Keratinocyte (primary cell): ENCODE data around the gene CHGA. TPM values are rescaled to one million over a fixed set of nuclear protein-coding genes. Genes with fewer than 3 reads are reported as not detected.

Source experiments
- DNase-seq: peaks from one replicate; pipeline ENCODE4 v3.0.0-alpha.2; 2011; ENCODE audit warnings: low read depth, missing footprints, low spot score
- FAIRE-seq: peaks from 2 replicates; lab custom pipeline; 2011; peaks lifted over from hg19 to GRCh38; lab: Jason Lieb, UNC
- H2AFZ ChIP-seq: 2 replicates; pipeline ENCODE4 v1.6.0; 2012; ENCODE audit warnings: low read length, control low read depth, inconsistent platforms; ENCODE audit not compliant: control insufficient read depth
- H3K27ac ChIP-seq: 2 replicates; pipeline ENCODE4 v1.5.1; 2011; ENCODE audit warnings: low read length; ENCODE audit not compliant: control insufficient read depth, insufficient read depth
- H3K27me3 ChIP-seq: 3 replicates; pipeline ENCODE4 v1.6.0; 2011; ENCODE audit warnings: low read length; ENCODE audit not compliant: control insufficient read depth, insufficient read depth; ENCODE audit errors: extremely low read depth
- H3K36me3 ChIP-seq, 2 experiments: 2 replicates in 1 of 2; 3 replicates in 1 of 2; pipeline ENCODE4 v1.5.1; 2011; ENCODE audit warnings: low read length in 2 of 2, mild to moderate bottlenecking in 1 of 2; ENCODE audit not compliant: control insufficient read depth in 2 of 2, insufficient read depth in 2 of 2; ENCODE audit errors: extremely low read depth in 1 of 2
- H3K4me1 ChIP-seq: 3 replicates; pipeline ENCODE4 v1.5.1; 2011; ENCODE audit warnings: low read length; ENCODE audit not compliant: control insufficient read depth, insufficient read depth; ENCODE audit errors: extremely low read depth
- H3K4me2 ChIP-seq: 3 replicates; pipeline ENCODE4 v1.6.0; 2011; ENCODE audit warnings: low read depth, low read length; ENCODE audit not compliant: control insufficient read depth, insufficient read depth; ENCODE audit errors: extremely low read depth
- H3K4me3 ChIP-seq, 3 experiments: fragments of 200-600 bp in 1 of 3; sonication (generic) in 1 of 3; 2 replicates in 2 of 3; 3 replicates in 1 of 3; pipeline ENCODE4 v1.5.1; 2011 to 2016; ENCODE audit warnings: low read length in 3 of 3, mild to moderate bottlenecking in 3 of 3, control low read depth in 2 of 3, inconsistent platforms in 1 of 3, low read depth in 1 of 3, mixed read lengths in 1 of 3, mixed run types in 1 of 3, moderate library complexity in 1 of 3; ENCODE audit not compliant: control insufficient read depth in 2 of 3, insufficient read depth in 2 of 3; ENCODE audit errors: extremely low read depth in 1 of 3
- H3K79me2 ChIP-seq: 2 replicates; pipeline ENCODE4 v1.6.0; 2012; ENCODE audit warnings: low read length; ENCODE audit not compliant: control insufficient read depth, insufficient read depth
- H3K9ac ChIP-seq: 3 replicates; pipeline ENCODE4 v1.6.0; 2011; ENCODE audit warnings: low read length; ENCODE audit not compliant: control insufficient read depth, insufficient read depth; ENCODE audit errors: extremely low read depth
- H3K9me1 ChIP-seq: 3 replicates; pipeline ENCODE4 v1.6.0; 2011; ENCODE audit warnings: low read length; ENCODE audit not compliant: control insufficient read depth, insufficient read depth; ENCODE audit errors: extremely low read depth
- H3K9me3 ChIP-seq: 2 replicates; pipeline ENCODE4 v1.5.1; 2012; ENCODE audit warnings: low read depth, low read length; ENCODE audit not compliant: control insufficient read depth
- H4K20me1 ChIP-seq: 3 replicates; pipeline ENCODE4 v1.6.0; 2011; ENCODE audit warnings: low read length; ENCODE audit not compliant: control insufficient read depth, insufficient read depth; ENCODE audit errors: extremely low read depth
- EZH2 ChIP-seq: IDR thresholded peaks from one replicate; pipeline ENCODE4 v1.6.1; 2012; ENCODE audit warnings: inconsistent platforms, mild to moderate bottlenecking, low read length, moderate library complexity
- dilution Hi-C: fragments of 300-500 bp; cut with MboI; formaldehyde crosslinking; loops from one replicate; pipeline ENCODE4 v1.7.0; 2020; ENCODE audit warnings: low sequenced_read_pairs; ENCODE audit not compliant: extremely low pct_ligation_motif_present
- polyA plus RNA-seq, 5 experiments: library from polyadenylated mRNA; depleted of rRNA in 3 of 5; stranded (reverse) in 3 of 5; stranded (forward) in 1 of 5; unstranded in 1 of 5; fragments of >200 nt; gene quantifications; 1 replicate in 1 of 5; 2 replicates in 3 of 5; 3 replicates in 1 of 5; pipeline versions ENCODE4 v1.2.1 to v1.2.3, GENCODE V29; 2011 to 2012; ENCODE audit warnings: missing spikeins in 2 of 5, low read depth in 1 of 5, low replicate concordance in 1 of 5
- TF ChIP-seq, protein P1 (sequence below), 3 experiments: IDR thresholded peaks in 1 of 3; conservative IDR thresholded peaks in 1 of 3; optimal IDR thresholded peaks in 1 of 3; 2 replicates in 2 of 3; 3 replicates in 1 of 3; pipeline versions ENCODE3 to v1.5.1; 2011; ENCODE audit warnings: low read length in 3 of 3, mild to moderate bottlenecking in 3 of 3, moderate library complexity in 2 of 3, control low read depth in 1 of 3, inconsistent platforms in 1 of 3; ENCODE audit not compliant: insufficient read depth in 2 of 3; ENCODE audit errors: extremely low read depth in 1 of 3

CHGA gene
- polyA plus RNA-seq, 1 donor (not counting 4 experiments of a cell fraction or from before 2014, with no cell fraction given), result 0.04 TPM

GRCh38 chr14:92886337-92886736, 36.6 kb upstream of the CHGA start:
- no peaks in the 10 kb centered on the region for H3K9me1 ChIP-seq
- dilution Hi-C loops, result no loop called here
- H3K27me3 ChIP-seq, result peaks cover 22% of the 10 kb centered on the region
- H3K4me3 ChIP-seq, result no peak overlapping the region
- H3K36me3 ChIP-seq, result no peaks in the 10 kb centered on the region
- H3K4me2 ChIP-seq, result no peak overlapping the region
- H3K27ac ChIP-seq, result no peak overlapping the region
- H3K79me2 ChIP-seq, result no peaks in the 10 kb centered on the region
- no peaks in the 10 kb centered on the region for H3K4me1 ChIP-seq
- H2AFZ ChIP-seq, result no peak overlapping the region
- TF ChIP-seq EZH2, result no peak
- TF ChIP-seq, protein P1, sequence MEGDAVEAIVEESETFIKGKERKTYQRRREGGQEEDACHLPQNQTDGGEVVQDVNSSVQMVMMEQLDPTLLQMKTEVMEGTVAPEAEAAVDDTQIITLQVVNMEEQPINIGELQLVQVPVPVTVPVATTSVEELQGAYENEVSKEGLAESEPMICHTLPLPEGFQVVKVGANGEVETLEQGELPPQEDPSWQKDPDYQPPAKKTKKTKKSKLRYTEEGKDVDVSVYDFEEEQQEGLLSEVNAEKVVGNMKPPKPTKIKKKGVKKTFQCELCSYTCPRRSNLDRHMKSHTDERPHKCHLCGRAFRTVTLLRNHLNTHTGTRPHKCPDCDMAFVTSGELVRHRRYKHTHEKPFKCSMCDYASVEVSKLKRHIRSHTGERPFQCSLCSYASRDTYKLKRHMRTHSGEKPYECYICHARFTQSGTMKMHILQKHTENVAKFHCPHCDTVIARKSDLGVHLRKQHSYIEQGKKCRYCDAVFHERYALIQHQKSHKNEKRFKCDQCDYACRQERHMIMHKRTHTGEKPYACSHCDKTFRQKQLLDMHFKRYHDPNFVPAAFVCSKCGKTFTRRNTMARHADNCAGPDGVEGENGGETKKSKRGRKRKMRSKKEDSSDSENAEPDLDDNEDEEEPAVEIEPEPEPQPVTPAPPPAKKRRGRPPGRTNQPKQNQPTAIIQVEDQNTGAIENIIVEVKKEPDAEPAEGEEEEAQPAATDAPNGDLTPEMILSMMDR (optimal IDR thresholded peaks at IDR 0.05 in 1 of 3, IDR thresholded peaks at IDR 0.05 in 1 of 3, conservative IDR thresholded peaks at IDR 0.05 in 1 of 3; ENCODE audit: extremely low read depth in 1 of 3, insufficient read depth in 2 of 3, low read length in 3 of 3), result no peak
- DNase-seq (no peak), FAIRE-seq (no peak)
- no peak overlapping the region for H3K9ac ChIP-seq
- H3K9me3 ChIP-seq, result no peaks in the 10 kb centered on the region
- H4K20me1 ChIP-seq, result no peaks in the 10 kb centered on the region

- DNase-seq, result no peak
- H3K9me1 ChIP-seq, result no peaks in the 10 kb centered on the region
- H3K79me2 ChIP-seq, result no peaks in the 10 kb centered on the region
- no peak overlapping the region for H3K4me2 ChIP-seq
- dilution Hi-C loops, result no loop called here
- no peaks in the 10 kb centered on the region for H3K36me3 ChIP-seq
- no peak for FAIRE-seq
- no peak overlapping the region for H3K4me3 ChIP-seq
- TF ChIP-seq, protein P1 (optimal IDR thresholded peaks at IDR 0.05 in 1 of 3, IDR thresholded peaks at IDR 0.05 in 1 of 3, conservative IDR thresholded peaks at IDR 0.05 in 1 of 3; ENCODE audit: extremely low read depth in 1 of 3, insufficient read depth in 2 of 3, low read length in 3 of 3), result no peak
- TF ChIP-seq EZH2, result no peak
- no peak overlapping the region for H2AFZ ChIP-seq
- no peaks in the 10 kb centered on the region for H3K9me3 ChIP-seq
- H4K20me1 ChIP-seq, result no peaks in the 10 kb centered on the region
- H3K9ac ChIP-seq, result no peak overlapping the region
- no peak overlapping the region for H3K27ac ChIP-seq
- H3K4me1 ChIP-seq, result no peaks in the 10 kb centered on the region
- H3K27me3 ChIP-seq, result peaks cover 17% of the 10 kb centered on the region
Measured at GRCh38 chr14:92887157-92887556, 35.8 kb upstream of the CHGA start.
